A204.1 (cell line): ENCODE results near the gene PCCA.
"Not testable (repeated sequence)": the region's sequence is repeated elsewhere in the genome, so short reads cannot be mapped to it uniquely, and the experiment has no call there.

ENCODE experiments used
- FAIRE-seq: peaks from 2 replicates; lab custom pipeline; 2012; peaks lifted over from hg19 to GRCh38; lab: Jason Lieb, UNC

Gene PCCA

GRCh38 chr13:100097821-100098220, 8.9 kb downstream of the PCCA start:
- FAIRE-seq = no peak

- no peak for FAIRE-seq
Observed at GRCh38 chr13:100098445-100099116, 9.7 kb downstream of the PCCA start.

GRCh38 chr13:100099117-100099445, 10.2 kb downstream of the PCCA start:
- not testable (repeated sequence) for FAIRE-seq

DNA sequence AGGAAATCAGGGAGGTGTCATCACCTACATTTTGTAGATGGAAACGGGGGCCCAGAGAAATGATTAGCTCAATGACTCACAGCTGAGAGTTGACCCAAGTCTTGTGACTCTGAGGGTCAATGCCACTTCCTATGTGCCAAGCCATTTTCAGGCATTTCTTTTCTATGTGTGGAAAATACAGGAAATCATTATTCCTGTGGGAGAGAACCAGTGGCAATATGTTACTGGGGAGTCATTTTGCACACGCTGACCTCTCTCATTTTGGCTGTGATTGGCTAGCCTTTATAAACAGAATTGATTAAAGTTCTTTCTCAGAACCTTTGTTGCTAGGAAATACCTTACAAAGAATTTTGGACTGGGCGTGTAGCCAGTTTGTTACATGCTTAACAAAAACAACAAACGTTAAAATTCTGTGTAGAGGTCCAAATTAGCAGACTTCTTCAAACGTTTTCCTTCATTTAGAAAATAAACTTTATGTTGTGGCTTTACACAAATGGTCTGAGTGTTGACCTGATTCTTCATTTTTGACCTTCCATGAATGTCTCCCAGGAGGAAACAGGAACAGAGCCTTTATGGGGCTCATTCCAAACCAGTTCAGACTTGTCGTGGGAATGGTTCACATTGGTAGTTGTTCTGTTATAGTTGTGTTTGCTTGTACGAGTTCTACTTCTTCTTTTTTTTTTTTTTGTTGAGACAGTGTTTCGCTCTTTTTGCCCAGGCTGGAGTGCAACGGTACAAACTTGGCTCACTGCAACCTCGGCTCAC, 11.4 kb downstream of the PCCA start:
- FAIRE-seq = no peak

DNA sequence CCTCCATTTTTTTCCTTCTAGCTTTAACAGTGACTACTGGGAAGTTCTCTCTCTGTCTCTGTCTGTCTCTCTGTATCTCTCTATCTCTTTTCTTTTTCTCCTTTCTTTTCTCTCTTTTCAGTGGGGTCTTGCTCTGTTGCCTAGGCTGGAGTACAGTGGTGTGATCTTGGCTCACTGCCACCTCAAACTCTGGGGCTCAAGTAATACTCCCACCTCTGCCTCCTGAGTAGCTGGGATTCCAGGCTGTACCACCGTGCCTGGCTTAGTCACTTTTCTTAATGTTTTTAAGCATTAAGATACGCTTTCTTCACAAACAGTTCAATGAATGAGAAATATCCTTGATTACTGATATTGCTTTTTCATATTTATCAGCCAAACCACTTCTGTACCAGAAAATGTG, 13.1 kb downstream of the PCCA start:
- FAIRE-seq = no peak

GRCh38 chr13:100106005-100106404, 17.1 kb downstream of the PCCA start:
- no peak for FAIRE-seq

GRCh38 chr13:100106705-100107104, 17.8 kb downstream of the PCCA start:
- FAIRE-seq = no peak

DNA sequence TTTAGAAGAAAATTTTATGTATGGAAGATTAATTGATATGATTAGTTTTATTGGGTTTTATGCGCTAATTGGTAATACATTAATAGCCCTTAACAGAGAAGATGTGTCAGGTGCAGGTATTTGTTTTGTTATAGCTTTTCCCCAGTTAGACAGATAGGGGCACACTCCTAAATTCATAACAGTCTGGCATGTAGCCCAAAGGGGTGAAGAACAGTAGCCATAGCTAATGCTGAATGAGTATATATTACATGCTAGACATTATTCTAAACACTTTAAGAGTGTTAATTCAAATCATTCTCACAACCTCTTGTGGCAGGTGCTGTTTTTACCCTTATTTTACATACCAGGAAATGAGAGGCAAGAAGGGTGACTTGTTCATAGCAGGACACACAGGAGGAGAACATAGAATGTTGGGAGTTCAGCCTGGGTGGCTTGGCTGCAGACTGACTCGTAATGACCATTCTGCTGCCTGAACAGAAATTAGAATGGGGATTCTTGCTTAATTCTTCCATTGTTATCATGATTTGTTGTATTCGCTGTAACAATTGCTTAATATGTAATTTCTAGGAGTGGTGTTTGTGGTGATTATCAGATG, 20.1 kb downstream of the PCCA start:
- no peak for FAIRE-seq

GRCh38 chr13:100110269-100110668, 21.4 kb downstream of the PCCA start:
- FAIRE-seq = no peak

DNA sequence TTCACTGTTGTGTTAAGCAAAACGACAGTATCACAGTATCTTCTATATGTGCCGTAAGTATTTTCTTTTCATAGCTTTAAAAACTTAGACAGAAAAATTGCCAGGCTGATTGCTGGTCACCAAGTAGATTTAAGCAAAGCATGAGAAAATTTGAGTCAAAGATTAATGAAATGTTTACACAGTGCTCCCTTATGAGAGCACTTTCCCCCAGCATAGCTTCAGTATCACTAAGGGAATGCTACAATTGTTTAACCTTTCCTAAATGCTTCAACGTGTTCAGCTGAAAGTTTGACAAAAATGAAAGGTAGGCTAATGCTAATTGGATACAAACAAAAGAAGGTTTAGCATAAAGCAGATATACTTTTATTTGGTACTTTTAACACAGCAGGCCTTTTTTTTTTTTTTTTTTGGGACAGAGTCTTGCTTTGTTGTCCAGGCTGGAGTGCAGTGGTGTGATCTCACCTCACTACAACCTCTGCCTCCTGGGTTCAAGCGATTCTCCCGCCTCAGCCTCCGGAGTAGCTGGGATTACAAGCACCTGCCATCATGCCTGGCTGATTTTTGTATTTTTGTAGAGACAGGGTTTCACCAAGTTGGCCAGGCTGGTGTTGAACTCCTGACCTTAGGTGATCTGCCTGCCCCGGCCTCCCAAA, 23.4 kb downstream of the PCCA start:
- FAIRE-seq = no peak

DNA sequence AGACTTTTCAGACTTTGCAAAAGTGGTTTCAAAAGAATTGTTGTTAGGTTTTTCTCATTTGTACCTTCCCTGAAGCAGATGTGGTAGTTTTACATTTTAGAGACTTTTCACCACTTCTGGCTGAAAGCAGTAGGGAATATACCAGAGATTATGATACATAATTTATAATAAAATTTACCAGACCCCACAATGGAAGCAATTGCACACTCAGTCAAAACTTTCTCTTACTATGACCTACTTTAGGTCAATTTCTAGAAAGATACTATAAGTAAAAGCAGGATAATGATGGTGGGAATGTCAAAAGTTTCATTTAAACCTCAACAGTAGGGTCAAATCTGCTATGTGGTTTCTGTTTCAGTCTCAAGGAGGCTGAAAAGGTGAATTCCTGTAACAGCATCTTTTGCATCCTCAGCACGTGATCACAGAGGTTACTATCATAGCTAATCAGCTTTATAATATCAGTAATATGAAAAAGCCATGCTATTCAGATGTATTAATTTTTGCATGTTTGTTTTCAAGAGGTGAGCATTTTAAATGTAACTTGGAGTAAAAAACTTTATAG, 26.9 kb downstream of the PCCA start:
- no peak for FAIRE-seq

- no peak for FAIRE-seq
Observed at GRCh38 chr13:100124265-100124664, 35.4 kb downstream of the PCCA start.

DNA sequence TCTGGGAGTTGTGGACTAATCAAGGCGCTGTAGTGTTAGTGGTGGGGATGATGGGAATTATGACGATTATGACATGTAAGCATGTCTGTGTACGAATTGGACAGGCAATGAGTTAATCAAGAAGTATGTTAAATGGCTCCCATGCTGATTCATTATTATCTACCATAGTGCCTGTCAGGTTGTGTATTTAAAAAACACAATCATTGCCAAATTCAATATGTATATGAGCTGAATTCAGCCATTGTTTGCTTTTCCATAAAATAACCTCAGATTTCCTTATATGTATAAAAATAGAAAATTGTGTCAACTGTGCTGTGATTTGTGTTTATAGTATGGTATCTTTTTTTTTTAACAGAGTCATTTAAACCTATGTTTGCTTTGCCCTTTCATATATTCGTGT, 37.1 kb downstream of the PCCA start:
- no peak for FAIRE-seq

DNA sequence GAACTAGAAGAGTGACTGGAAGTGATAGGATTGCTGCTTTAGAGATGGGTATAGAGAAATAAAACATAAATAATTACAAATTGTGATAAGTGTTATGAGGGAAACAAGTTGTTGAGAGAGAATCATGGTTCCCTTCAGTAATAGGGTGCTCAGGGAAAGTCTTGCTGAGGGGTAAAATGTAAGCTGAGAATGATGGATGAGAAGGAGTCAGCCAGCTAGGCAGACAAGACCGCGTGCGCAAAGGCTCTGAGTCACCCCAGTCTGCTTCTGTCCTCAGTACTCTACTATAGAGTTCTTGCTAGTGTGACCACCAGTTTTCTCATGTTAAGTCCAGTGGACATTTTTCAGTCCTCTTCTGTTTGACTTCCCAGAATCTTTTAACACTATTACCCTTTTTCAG, 39.5 kb downstream of the PCCA start:
- FAIRE-seq = no peak

- no peak for FAIRE-seq
Observed at GRCh38 chr13:100128838-100129237, 39.9 kb downstream of the PCCA start.

DNA sequence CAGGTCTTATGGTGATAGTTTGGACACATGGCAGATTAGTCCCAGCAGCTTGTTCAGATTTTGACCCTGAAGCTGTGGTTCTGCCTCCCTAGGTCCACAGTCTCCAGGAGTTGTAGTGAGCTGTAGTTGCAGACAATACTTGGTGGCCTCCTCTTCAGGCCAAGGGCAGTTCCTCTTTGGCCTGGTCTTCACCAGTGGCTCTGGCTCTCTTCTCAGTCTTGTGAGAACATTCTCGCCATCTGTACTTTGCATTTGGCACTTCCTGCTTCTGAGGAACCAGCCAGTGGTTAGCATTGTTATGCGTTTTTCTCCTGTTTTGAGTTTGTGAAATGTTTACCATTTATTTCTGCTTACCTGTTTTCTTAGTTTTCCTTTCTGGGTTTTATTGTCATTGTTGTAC, 40.7 kb downstream of the PCCA start:
- FAIRE-seq = no peak

- FAIRE-seq = no peak
Observed at GRCh38 chr13:100130092-100130491, 41.2 kb downstream of the PCCA start.

- FAIRE-seq = no peak
Observed at GRCh38 chr13:100130930-100131511, 42.1 kb downstream of the PCCA start.

DNA sequence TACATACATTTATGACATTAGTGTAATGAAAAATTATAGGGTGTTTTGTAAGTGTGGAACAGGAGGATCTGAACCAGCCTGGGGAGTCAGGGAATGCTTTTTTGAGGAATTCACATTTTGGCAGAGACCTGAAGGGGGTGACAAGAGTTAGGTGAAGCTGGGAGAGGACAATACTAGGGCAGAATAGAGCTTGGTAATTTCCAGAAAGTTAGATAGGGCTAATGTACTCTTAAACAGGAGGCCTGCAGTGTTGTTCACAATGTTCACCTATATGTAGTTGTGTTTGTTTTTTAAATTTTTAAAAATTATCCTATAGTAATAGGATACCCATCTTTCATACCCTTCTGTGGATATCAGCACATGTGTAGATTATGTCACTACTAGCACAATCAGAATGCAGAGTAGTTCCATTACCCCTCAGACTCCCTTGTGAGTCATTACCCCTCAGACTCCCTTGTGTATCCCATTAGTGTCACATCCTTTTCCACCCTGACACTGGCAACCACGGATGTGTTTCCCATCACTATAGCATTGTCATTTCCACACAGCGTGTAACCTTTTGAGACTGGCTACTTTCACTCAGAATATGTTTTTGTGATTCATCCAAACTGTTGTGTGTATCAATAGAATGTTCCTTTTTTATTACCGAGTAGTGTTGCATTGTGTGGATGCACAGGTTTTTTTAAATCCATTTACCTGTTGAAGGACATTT, 43.1 kb downstream of the PCCA start:
- FAIRE-seq = no peak

GRCh38 chr13:100138859-100139491, 50.1 kb downstream of the PCCA start:
- no peak for FAIRE-seq

- FAIRE-seq = no peak
Observed at GRCh38 chr13:100139817-100140216, 50.9 kb downstream of the PCCA start.
